Testis (tissue), 2 donors: ENCODE data around the gene MASP1.

Source experiments
- POLR2A ChIP-seq: fragments of 450-650 bp; IDR thresholded peaks from one replicate; pipeline ENCODE4 v1.6.1; 2017; ENCODE audit warnings: antibody characterized with exemption, mild to moderate bottlenecking, moderate library complexity
- TF ChIP-seq, protein P1 (sequence below), 3 experiments: fragments of 450-650 bp in 2 of 3; fragments of 200-600 bp in 1 of 3; sonication (generic) in 1 of 3; IDR thresholded peaks; one replicate each; pipeline ENCODE4 v1.5.1; 2016 to 2019; ENCODE audit warnings: antibody characterized with exemption in 3 of 3, mild to moderate bottlenecking in 2 of 3, moderate library complexity in 1 of 3

- TF ChIP-seq, protein P1, sequence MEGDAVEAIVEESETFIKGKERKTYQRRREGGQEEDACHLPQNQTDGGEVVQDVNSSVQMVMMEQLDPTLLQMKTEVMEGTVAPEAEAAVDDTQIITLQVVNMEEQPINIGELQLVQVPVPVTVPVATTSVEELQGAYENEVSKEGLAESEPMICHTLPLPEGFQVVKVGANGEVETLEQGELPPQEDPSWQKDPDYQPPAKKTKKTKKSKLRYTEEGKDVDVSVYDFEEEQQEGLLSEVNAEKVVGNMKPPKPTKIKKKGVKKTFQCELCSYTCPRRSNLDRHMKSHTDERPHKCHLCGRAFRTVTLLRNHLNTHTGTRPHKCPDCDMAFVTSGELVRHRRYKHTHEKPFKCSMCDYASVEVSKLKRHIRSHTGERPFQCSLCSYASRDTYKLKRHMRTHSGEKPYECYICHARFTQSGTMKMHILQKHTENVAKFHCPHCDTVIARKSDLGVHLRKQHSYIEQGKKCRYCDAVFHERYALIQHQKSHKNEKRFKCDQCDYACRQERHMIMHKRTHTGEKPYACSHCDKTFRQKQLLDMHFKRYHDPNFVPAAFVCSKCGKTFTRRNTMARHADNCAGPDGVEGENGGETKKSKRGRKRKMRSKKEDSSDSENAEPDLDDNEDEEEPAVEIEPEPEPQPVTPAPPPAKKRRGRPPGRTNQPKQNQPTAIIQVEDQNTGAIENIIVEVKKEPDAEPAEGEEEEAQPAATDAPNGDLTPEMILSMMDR (IDR thresholded peaks at IDR 0.05), result no peak
- no peak for TF ChIP-seq POLR2A
These were observed 1.3 kb upstream of the MASP1 start for GRCh38 chr3:187292631-187293515.
